ENCODE data around the gene SNCG.
"Not testable (repeated sequence)": the region's sequence is repeated elsewhere in the genome, so short reads cannot be mapped to it uniquely, and the experiment has no call there.

Gene SNCG

GRCh38 chr10:86941991-86942421 is 16.4 kb upstream of the SNCG start:
- Mint-ChIP-seq H3K4me1 (ENCODE audit: low read depth) (peaks cover 7% of the 10 kb centered on the region), H3K4me3 (no peak overlapping the region), H3K9me3 (no peaks in the 10 kb centered on the region), H3K36me3 (ENCODE audit: low read depth) (no peaks in the 10 kb centered on the region), H3K27ac (no peak overlapping the region), H3K27me3 (peaks cover 5% of the 10 kb centered on the region)
- DNase-seq, result no peak

- H3K9me3 Mint-ChIP-seq, result no peaks in the 10 kb centered on the region
- H3K4me1 Mint-ChIP-seq (ENCODE audit: low read depth), result peaks cover 7% of the 10 kb centered on the region
- H3K4me3 Mint-ChIP-seq, result no peak overlapping the region
- H3K27ac Mint-ChIP-seq, result no peak overlapping the region
- no peaks in the 10 kb centered on the region for H3K36me3 Mint-ChIP-seq (ENCODE audit: low read depth)
- no peak for DNase-seq
- peaks cover 5% of the 10 kb centered on the region for H3K27me3 Mint-ChIP-seq
These were observed 15.7 kb upstream of the SNCG start for GRCh38 chr10:86942441-86943315.

GRCh38 chr10:86943316-86944030 is 14.9 kb upstream of the SNCG start:
- H3K9me3 Mint-ChIP-seq, result no peaks in the 10 kb centered on the region
- H3K36me3 Mint-ChIP-seq (ENCODE audit: low read depth), result no peaks in the 10 kb centered on the region
- peaks cover 7% of the 10 kb centered on the region for H3K4me1 Mint-ChIP-seq (ENCODE audit: low read depth)
- no peak overlapping the region for H3K4me3 Mint-ChIP-seq
- H3K27me3 Mint-ChIP-seq, result peaks cover 5% of the 10 kb centered on the region
- DNase-seq, result no peak
- no peak overlapping the region for H3K27ac Mint-ChIP-seq

- no peak for DNase-seq
- Mint-ChIP-seq H3K9me3 (no peaks in the 10 kb centered on the region), H3K36me3 (ENCODE audit: low read depth) (no peaks in the 10 kb centered on the region), H3K27me3 (peaks cover 5% of the 10 kb centered on the region), H3K4me1 (ENCODE audit: low read depth) (peaks cover 7% of the 10 kb centered on the region), H3K27ac (no peak overlapping the region), H3K4me3 (no peak overlapping the region)
These were observed 14.4 kb upstream of the SNCG start for GRCh38 chr10:86944031-86944419.

- no peak for DNase-seq
- Mint-ChIP-seq H3K36me3 (ENCODE audit: low read depth) (no peaks in the 10 kb centered on the region), H3K4me1 (ENCODE audit: low read depth) (peaks cover 7% of the 10 kb centered on the region), H3K9me3 (no peaks in the 10 kb centered on the region), H3K4me3 (no peak overlapping the region), H3K27me3 (peaks cover 5% of the 10 kb centered on the region), H3K27ac (no peak overlapping the region)
These were observed 13.9 kb upstream of the SNCG start for GRCh38 chr10:86944471-86944870.

- Mint-ChIP-seq H3K27me3 (peaks cover 5% of the 10 kb centered on the region), H3K27ac (no peak overlapping the region), H3K36me3 (ENCODE audit: low read depth) (no peaks in the 10 kb centered on the region), H3K9me3 (no peaks in the 10 kb centered on the region), H3K4me1 (ENCODE audit: low read depth) (peaks cover 5% of the 10 kb centered on the region), H3K4me3 (no peak overlapping the region)
- DNase-seq, result no peak
These were observed 13.5 kb upstream of the SNCG start for GRCh38 chr10:86944907-86945306.

- Mint-ChIP-seq H3K4me3 (no peak overlapping the region), H3K27ac (no peak overlapping the region), H3K36me3 (ENCODE audit: low read depth) (no peaks in the 10 kb centered on the region), H3K9me3 (no peaks in the 10 kb centered on the region), H3K4me1 (ENCODE audit: low read depth) (peaks cover 9% of the 10 kb centered on the region), H3K27me3 (peaks cover 5% of the 10 kb centered on the region)
- no peak for DNase-seq
These were observed 12.8 kb upstream of the SNCG start for GRCh38 chr10:86945361-86946212.

GRCh38 chr10:86946213-86947155 is 11.9 kb upstream of the SNCG start:
- Mint-ChIP-seq H3K9me3 (no peaks in the 10 kb centered on the region), H3K4me3 (no peak overlapping the region), H3K27ac (no peak overlapping the region), H3K36me3 (ENCODE audit: low read depth) (no peaks in the 10 kb centered on the region), H3K4me1 (ENCODE audit: low read depth) (peaks cover 12% of the 10 kb centered on the region), H3K27me3 (peaks cover 5% of the 10 kb centered on the region)
- no peak for DNase-seq

GRCh38 chr10:86947806-86948205 is 10.6 kb upstream of the SNCG start:
- H3K9me3 Mint-ChIP-seq, result peaks cover 10% of the 10 kb centered on the region
- not testable (repeated sequence) for DNase-seq

GRCh38 chr10:86950349-86950748 is 8.1 kb upstream of the SNCG start:
- Mint-ChIP-seq H3K4me3 (no peak overlapping the region), H3K9me3 (peaks cover 11% of the 10 kb centered on the region), H3K4me1 (ENCODE audit: low read depth) (peaks cover 7% of the 10 kb centered on the region), H3K27me3 (peaks cover 5% of the 10 kb centered on the region), H3K36me3 (ENCODE audit: low read depth) (no peaks in the 10 kb centered on the region), H3K27ac (no peak overlapping the region)
- DNase-seq, result peak; percentile 9

More at GRCh38 chr10:86947806-86948205, 10.6 kb upstream of the SNCG start:
- H3K27ac Mint-ChIP-seq; H3K27me3 Mint-ChIP-seq; H3K36me3 Mint-ChIP-seq (ENCODE audit: low read depth); H3K4me3 Mint-ChIP-seq: not testable (repeated sequence)
- peaks cover 12% of the 10 kb centered on the region for H3K4me1 Mint-ChIP-seq (ENCODE audit: low read depth)

- no peak for DNase-seq
- H3K9me3 Mint-ChIP-seq, result peaks cover 11% of the 10 kb centered on the region
- no peak overlapping the region for H3K27ac Mint-ChIP-seq
- peaks cover 5% of the 10 kb centered on the region for H3K27me3 Mint-ChIP-seq
- H3K36me3 Mint-ChIP-seq (ENCODE audit: low read depth), result no peaks in the 10 kb centered on the region
- no peak overlapping the region for H3K4me3 Mint-ChIP-seq
- H3K4me1 Mint-ChIP-seq (ENCODE audit: low read depth), result peaks cover 7% of the 10 kb centered on the region
These were observed 7.1 kb upstream of the SNCG start for GRCh38 chr10:86951184-86951761.

- peaks cover 11% of the 10 kb centered on the region for H3K9me3 Mint-ChIP-seq
- no peak overlapping the region for H3K27ac Mint-ChIP-seq
- H3K4me3 Mint-ChIP-seq, result no peak overlapping the region
- H3K27me3 Mint-ChIP-seq, result no peaks in the 10 kb centered on the region
- H3K36me3 Mint-ChIP-seq (ENCODE audit: low read depth), result no peaks in the 10 kb centered on the region
- H3K4me1 Mint-ChIP-seq (ENCODE audit: low read depth), result peaks cover 7% of the 10 kb centered on the region
- no peak for DNase-seq
These were observed 6.3 kb upstream of the SNCG start for GRCh38 chr10:86952106-86952505.

- not testable (repeated sequence) for H3K4me1 Mint-ChIP-seq (ENCODE audit: low read depth); H3K4me3 Mint-ChIP-seq; DNase-seq; H3K36me3 Mint-ChIP-seq (ENCODE audit: low read depth); H3K27me3 Mint-ChIP-seq; H3K27ac Mint-ChIP-seq
- H3K9me3 Mint-ChIP-seq, result peaks cover 11% of the 10 kb centered on the region
These were observed 5.7 kb upstream of the SNCG start for GRCh38 chr10:86952697-86953096.

All from activated T-cell treated with anti-CD3 and anti-CD28 coated beads, Interleukin-2, amount 50 U/mL, for 24 hours (primary cell).